Astrocyte of the spinal cord (primary cell): ENCODE measurements around the gene ISCA1.

Experiments used
- DNase-seq: peaks from one replicate; pipeline ENCODE4 v3.0.0; 2011; ENCODE audit warnings: low read depth, low spot score
- H3K4me3 ChIP-seq: 2 replicates; pipeline ENCODE4 v1.5.1; 2011; ENCODE audit warnings: low read depth, mild to moderate bottlenecking, low read length, moderate library complexity
- in situ Hi-C: cut with HindIII; loops from 2 replicates; pipeline ENCODE4 v1.10.0; 2017; ENCODE audit warnings: low sequenced_read_pairs
- TF ChIP-seq, protein P1 (sequence below): IDR thresholded peaks from 2 replicates; pipeline ENCODE4 v1.5.1; 2012; ENCODE audit warnings: low read depth, mild to moderate bottlenecking, low read length, inconsistent platforms

ISCA1 gene

DNA sequence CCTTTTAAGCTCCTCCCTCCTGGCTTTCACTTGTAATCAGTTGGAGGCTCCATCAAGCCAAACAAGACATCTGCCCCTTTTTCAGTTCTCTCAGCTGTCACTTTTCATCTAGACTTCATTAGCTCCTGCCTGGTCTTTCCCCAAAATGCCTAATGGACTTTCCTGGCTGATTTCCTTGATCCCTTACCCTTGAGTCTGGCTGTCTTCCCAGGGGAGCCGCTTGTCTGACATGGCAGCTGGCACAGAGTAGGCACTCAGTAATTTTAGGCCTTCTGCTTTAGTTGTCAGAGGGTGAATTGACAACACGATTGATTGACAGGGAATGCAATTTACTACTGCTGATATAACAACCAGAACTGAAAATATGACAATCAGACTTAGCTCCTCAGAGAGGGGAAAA lies 24.9 kb downstream of the ISCA1 start:
- no peak for DNase-seq
- no peak overlapping the region for H3K4me3 ChIP-seq
- in situ Hi-C loops, result no loop called here
- TF ChIP-seq, protein P1, sequence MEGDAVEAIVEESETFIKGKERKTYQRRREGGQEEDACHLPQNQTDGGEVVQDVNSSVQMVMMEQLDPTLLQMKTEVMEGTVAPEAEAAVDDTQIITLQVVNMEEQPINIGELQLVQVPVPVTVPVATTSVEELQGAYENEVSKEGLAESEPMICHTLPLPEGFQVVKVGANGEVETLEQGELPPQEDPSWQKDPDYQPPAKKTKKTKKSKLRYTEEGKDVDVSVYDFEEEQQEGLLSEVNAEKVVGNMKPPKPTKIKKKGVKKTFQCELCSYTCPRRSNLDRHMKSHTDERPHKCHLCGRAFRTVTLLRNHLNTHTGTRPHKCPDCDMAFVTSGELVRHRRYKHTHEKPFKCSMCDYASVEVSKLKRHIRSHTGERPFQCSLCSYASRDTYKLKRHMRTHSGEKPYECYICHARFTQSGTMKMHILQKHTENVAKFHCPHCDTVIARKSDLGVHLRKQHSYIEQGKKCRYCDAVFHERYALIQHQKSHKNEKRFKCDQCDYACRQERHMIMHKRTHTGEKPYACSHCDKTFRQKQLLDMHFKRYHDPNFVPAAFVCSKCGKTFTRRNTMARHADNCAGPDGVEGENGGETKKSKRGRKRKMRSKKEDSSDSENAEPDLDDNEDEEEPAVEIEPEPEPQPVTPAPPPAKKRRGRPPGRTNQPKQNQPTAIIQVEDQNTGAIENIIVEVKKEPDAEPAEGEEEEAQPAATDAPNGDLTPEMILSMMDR, result no peak

DNA sequence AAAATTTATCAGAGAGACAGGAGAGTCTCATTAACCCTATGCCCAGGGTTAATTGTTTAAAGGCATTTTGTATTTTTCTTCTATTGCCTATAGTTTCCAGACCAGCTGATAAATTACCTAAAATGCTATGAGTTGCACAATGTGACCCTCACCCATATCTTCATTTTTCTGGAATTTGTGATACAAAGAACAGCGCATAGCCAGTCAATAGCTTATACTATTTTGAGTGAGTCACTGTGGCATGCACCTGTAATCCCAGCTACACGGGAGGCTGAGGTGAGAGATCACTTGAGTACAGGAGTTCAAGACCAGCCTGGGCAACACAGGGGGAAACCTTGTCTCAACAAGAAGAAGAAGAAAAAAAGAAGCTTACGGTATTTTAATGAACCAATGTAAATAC lies 25.7 kb downstream of the ISCA1 start:
- TF ChIP-seq, protein P1, result no peak
- no peak overlapping the region for H3K4me3 ChIP-seq
- no peak for DNase-seq
- in situ Hi-C loops, result no loop called here

DNA sequence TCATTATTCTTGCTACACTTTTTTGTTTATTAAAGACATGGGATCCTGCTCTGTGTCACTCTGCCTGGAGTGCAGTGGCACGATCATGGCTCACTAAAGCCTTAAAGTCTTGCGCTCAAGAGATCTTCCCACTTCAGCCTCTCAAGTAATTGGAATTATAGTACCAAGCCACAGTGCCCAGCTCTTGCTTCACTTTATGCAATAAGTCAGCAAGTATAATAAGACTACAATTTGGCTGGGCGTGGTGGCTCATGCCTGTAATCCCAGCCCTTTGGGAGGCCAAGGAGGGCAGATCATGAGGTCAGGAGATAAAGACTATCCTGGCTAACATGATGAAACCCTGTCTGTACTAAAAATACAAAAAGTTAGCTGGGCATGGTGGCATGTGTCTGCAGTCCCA lies 28.8 kb downstream of the ISCA1 start:
- H3K4me3 ChIP-seq, result no peak overlapping the region
- no peak for DNase-seq
- in situ Hi-C loops, result no loop called here
- TF ChIP-seq, protein P1, result no peak

DNA sequence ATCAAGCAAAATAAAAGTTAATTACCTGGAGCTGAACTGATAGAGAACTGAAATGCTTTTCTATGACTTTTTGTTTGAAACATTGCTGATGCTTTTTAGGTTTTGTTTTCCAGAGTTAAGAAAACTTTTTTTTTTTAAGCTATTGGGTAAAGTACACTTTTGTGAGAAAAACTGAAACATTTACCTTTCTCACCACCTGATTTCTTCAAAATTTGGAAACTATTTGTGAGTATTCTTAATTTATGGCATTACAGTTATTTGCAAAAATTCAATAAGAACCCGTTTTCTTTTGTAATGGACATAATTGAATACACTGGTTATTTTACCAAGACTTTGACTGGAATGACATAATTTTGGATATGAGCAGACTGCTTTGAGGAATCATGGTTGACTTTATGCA lies 29.5 kb downstream of the ISCA1 start:
- no peak overlapping the region for H3K4me3 ChIP-seq
- in situ Hi-C loops, result no loop called here
- peak; percentile 12 for DNase-seq
- TF ChIP-seq, protein P1, result no peak

DNA sequence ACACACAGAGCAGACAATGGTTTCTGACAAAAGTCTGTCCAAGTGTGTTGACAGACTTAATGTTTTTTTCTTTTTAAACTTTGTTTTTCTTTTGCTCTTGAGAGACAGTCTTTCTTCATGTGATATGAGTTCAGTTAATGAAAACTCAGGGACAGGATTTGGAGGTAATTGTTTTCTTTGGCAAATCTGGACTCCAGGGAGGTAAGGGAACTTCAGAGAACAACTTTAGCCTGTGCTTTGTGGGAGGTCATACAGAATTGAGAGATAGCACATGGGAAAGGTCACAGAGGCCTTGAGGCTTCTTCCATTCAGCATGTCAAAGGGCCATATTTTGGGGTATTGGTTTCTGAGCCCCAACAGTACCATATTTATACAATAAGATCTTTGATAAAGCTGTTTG lies 32.2 kb downstream of the ISCA1 start:
- no peak overlapping the region for H3K4me3 ChIP-seq
- DNase-seq, result no peak
- in situ Hi-C loops, result no loop called here
- TF ChIP-seq, protein P1, result no peak

DNA sequence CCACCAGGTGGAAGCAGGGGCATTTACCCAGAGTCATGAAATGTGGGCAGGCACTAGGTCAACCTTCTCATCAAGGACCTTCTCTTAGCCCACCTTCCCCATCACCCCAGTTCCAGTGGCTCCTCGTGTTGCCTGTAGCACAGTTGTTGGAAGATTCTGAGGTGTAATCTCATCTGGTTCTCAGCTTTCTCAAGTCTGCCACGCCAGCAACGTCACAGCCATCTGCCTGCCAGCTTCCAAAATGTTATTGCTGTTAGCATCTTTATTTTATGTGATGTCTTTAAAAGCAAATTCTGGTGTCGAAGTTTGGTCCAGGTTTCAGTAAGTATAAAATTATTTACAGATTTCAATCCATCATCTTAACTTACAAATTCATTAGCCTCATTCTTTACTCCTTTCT lies 33.6 kb downstream of the ISCA1 start:
- in situ Hi-C loops, result no loop called here
- DNase-seq, result no peak
- TF ChIP-seq, protein P1, result no peak
- no peak overlapping the region for H3K4me3 ChIP-seq

DNA sequence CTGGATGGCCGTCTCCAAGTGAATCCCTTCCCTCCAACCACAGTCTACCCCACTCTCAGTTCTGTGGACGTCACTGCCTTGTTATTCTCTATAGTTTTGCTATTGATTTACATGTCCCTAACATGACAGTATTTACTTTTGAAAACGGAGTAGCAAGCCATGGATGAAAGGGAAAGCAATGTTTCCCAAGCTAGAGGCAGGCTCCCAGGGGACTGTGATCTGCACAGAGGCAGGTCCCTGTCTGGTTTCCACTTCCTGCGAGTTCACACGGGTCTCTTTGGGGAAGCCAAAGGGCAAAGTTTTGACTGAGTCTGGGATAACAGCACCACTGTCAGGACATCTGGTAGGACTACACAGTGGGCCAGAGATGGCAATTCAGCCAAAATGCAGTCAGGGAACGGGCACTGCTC lies 35.6 kb downstream of the ISCA1 start:
- TF ChIP-seq, protein P1, result no peak
- no peak overlapping the region for H3K4me3 ChIP-seq
- in situ Hi-C loops, result no loop called here
- peak; percentile 34 for DNase-seq
